ENCODE results near the gene GTPBP1. TPM values are rescaled to one million over a fixed set of nuclear protein-coding genes. Genes with fewer than 3 reads are reported as not detected.

GTPBP1 gene
- total and polyA plus RNA-seq, 2 of the 13 experiments (the other 11 are each of a cell fraction or from before 2014, with no cell fraction given): 22.3 to 27.0 TPM

DNA sequence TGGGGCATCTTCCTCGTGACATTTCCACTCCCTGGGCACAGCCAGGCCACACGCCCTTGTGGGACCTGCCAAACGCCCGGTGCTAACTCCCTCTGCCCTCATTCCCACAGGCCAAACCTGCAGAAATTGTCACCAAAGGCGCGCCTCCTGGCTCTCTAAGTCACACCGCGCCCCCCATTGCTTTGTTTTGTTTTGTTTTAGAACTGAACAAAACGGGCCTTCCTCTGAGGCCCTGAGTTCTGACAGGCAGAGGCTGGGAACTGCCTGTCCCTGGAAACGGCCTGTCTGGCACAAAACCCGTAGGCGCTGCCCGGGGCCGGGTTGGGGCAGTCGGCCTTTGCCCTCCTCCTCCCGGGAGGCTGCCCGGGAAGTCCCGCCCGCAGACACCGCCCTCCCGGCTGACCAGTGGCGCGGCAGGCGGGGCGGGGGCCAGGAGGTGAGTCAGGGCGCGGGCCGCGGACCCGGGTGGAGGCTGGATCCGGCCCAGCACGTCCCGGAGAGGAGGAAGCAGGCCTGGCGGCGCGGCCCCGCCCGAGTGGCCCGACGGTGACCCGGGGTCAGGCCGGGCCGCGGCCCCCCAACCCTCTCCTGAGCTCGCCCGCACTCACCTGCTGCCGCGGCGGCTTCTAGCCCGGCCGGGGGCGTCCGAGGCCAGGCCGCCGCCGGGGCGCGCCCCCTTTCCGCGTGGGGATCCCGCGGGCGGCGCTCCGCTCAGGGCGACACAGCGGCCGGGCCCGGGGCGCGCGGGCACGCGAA is 49.6 kb downstream of the GTPBP1 start (continued):
- TF ChIP-seq, protein P1, sequence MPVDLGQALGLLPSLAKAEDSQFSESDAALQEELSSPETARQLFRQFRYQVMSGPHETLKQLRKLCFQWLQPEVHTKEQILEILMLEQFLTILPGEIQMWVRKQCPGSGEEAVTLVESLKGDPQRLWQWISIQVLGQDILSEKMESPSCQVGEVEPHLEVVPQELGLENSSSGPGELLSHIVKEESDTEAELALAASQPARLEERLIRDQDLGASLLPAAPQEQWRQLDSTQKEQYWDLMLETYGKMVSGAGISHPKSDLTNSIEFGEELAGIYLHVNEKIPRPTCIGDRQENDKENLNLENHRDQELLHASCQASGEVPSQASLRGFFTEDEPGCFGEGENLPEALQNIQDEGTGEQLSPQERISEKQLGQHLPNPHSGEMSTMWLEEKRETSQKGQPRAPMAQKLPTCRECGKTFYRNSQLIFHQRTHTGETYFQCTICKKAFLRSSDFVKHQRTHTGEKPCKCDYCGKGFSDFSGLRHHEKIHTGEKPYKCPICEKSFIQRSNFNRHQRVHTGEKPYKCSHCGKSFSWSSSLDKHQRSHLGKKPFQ (CRISPR knock-in tag; IDR thresholded peaks at IDR 0.05; ENCODE audit: insufficient replicate concordance): no peak
- no peak for TF ChIP-seq ZNF652 (CRISPR knock-in tag; IDR thresholded peaks at IDR 0.05; ENCODE audit: borderline replicate concordance, low read depth)
- TF ChIP-seq SNAPC5 (CRISPR knock-in tag; IDR thresholded peaks at IDR 0.05; ENCODE audit: borderline replicate concordance): peak; percentile 27; the same call in 1 of the 2 replicates
- peak; percentile 78 for TF ChIP-seq ZNF691 (CRISPR knock-in tag; IDR thresholded peaks at IDR 0.05; ENCODE audit: borderline replicate concordance, low read depth)
- TF ChIP-seq POLR2AphosphoS2 (IDR thresholded peaks at IDR 0.05; ENCODE audit: low read depth, low read length): no peak
- peak; percentile 91 for TF ChIP-seq ZNF441 (CRISPR knock-in tag; IDR thresholded peaks at IDR 0.05; ENCODE audit: borderline replicate concordance)
- no peak for TF ChIP-seq AKNA (CRISPR knock-in tag; IDR thresholded peaks at IDR 0.05; ENCODE audit: borderline replicate concordance)
- TF ChIP-seq, protein P2, sequence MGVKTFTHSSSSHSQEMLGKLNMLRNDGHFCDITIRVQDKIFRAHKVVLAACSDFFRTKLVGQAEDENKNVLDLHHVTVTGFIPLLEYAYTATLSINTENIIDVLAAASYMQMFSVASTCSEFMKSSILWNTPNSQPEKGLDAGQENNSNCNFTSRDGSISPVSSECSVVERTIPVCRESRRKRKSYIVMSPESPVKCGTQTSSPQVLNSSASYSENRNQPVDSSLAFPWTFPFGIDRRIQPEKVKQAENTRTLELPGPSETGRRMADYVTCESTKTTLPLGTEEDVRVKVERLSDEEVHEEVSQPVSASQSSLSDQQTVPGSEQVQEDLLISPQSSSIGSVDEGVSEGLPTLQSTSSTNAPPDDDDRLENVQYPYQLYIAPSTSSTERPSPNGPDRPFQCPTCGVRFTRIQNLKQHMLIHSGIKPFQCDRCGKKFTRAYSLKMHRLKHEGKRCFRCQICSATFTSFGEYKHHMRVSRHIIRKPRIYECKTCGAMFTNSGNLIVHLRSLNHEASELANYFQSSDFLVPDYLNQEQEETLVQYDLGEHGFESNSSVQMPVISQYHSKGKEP (CRISPR knock-in tag; IDR thresholded peaks at IDR 0.05): no peak
- peak; percentile 72; the same call in 1 of the 2 replicates for TF ChIP-seq ZNF784 (CRISPR knock-in tag; IDR thresholded peaks at IDR 0.05; ENCODE audit: borderline replicate concordance)
- no peak for TF ChIP-seq ZNF44 (CRISPR knock-in tag; IDR thresholded peaks at IDR 0.05)
- TF ChIP-seq SP2 (CRISPR knock-in tag; IDR thresholded peaks at IDR 0.05): no peak
- TF ChIP-seq ZNF607 (CRISPR knock-in tag; IDR thresholded peaks at IDR 0.05; ENCODE audit: borderline replicate concordance): peak; percentile 87
- TF ChIP-seq GABPA (IDR thresholded peaks at IDR 0.05; ENCODE audit: low read depth, low read length): peak; percentile 46
- TF ChIP-seq GABPA (CRISPR knock-in tag; IDR thresholded peaks at IDR 0.05; ENCODE audit: low read depth): peak; percentile 26; the same call in 1 of the 2 replicates
- TF ChIP-seq NCOA2 (CRISPR knock-in tag; IDR thresholded peaks at IDR 0.05): no peak; the same call in 1 of the 2 replicates
- TF ChIP-seq GABPB1 (CRISPR knock-in tag; IDR thresholded peaks at IDR 0.05): peak; percentile 83
- TF ChIP-seq IRF1 (CRISPR knock-in tag; IDR thresholded peaks at IDR 0.05; ENCODE audit: low read depth): no peak
